HG02763 (cell line): Measurements from ENCODE around the gene LZIC.

Experiments used
- ATAC-seq: cut with Tn5 transposase; IDR thresholded peaks from one replicate; pipeline ENCODE4 v1.9.1; 2021; ENCODE audit warnings: mild to moderate bottlenecking, moderate library complexity; ENCODE audit not compliant: unreplicated experiment

LZIC gene

DNA sequence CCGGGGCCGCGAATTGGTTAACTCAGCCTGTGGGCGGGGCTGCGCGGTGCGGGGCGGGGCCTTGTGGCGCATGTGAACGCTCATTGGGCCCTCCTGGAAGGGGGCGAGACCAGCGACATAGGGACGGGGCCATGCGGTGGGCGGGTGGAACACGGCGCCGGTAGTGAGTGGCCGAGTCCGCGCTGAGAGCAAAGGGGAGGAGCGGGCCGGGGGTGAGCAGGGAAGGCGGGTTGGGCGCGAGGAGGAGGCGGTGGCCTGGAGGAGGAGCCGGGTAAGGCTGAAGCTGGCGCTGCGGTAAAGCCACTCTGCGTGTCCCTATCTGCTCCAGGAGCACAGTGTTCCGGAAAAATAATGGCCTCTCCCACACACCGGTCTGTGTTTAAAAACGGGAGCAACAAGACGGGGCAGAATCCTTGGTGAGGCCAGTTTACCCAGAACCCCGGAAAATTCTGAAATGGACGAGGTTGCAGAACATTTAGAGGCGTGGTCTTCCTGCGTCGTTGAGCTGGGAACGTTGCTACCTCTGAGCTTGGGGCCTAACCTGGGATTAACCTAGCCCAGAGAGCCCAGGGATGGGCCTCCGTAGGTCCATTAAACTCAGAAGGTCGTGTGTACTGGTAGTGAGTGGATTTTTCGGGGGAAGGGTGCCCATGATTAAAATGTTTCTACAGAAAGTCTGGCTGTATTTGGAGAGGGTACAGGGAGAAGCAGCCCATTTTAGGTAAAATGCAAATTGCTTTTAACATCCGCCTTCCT is 32.6 kb downstream of the LZIC start:
- ATAC-seq: peak; percentile 91

DNA sequence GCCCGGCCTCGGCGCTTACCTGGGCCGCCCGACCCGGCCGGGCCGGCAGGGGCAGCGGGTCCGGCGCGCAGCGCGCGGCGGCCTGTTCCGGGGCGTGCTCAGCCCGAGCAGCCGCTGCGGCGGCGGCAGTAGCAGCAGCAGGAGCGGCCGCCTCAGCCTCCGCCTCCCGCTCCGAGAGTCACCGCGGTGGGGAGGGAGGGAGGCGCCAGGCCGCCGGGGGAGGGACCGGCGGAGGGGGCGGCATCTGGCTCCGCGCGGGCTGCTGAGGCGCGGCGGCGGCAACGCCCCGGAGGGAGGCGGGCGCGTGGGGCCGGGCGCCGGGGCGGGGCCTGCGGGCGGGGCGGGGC is 33.1 kb downstream of the LZIC start, which contains the start of gene CTNNBIP1:
Gene CTNNBIP1, minus strand, starts transcription at position 194 of the 347 bp plus-strand sequence. CDS start 38,205 bp downstream, outside the sequence.
- peak; percentile 77 for ATAC-seq

DNA sequence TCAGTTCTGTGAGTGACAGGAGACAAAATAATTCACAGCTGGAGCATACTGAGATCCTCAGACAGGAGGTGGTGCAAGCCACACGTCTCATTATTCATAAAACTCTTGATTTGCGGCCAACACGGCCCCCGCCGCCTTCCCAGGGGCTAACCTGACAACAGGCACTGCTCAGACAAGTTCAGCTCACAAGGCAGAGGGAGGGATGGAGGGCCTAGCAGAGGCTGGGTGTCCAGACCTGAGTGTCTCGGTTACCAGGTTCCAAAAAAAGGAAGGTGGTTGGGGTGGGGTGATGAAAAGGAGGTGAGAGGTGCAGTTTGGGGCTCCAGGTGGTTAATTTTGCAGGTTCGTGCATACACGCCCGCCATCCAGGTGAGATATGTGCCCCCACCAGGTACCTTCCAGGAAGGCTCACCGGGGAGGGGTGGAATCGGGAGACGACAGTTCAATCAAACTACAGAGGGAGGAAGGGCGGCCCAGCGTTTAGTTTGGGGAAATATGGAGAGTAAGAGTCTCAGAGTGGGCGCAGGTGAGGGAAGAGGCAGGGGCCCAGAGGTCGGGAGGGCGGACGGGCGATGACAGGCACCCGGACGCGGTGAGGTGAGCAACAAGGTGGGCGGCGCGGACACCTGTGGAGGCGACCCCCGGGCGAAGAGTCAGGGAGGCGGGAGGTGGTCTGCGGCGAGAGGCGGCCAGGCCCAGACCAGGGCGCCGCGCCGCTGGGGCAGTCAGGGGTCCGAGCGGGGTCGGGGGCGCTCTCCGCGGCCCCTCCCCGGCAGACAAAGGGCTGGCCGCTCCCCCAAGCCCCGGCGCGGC is 33.8 kb downstream of the LZIC start:
- ATAC-seq: no peak

DNA sequence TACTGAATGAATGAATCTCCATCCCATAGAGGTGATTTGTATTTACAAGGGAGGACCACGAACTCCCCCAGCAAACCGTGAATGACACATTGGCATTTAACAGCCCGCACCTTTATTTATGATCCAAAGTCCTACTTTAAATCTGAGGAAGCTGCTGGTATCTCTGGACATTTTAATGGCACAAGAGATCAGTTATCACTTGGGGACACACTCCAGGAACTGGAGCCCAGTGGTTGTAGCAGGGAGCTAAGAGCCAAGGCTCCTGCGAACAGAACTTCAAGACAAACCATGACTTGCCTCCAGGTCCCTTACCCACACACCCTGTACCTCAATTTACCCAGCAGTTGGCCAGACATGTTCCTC is 34.3 kb downstream of the LZIC start:
- ATAC-seq: no peak

DNA sequence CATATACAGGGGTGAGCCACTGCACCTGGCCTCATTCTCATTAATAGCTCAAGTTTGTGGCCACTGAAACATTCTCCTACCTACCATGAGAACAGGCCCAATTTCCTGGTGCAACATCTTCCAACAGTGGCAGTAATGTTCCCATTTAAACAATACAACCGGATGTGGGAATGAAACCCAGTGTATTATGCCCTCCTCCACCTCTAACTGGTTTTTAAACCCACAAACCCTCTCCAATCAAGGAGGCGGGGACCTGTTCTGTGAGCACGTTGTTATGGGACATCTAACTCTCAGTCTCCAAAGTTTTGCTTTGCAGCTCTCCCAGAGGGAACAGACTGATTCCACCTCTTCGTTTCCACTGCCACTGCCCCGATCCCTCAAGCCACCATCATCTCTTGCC is 35.8 kb downstream of the LZIC start:
- ATAC-seq: no peak

DNA sequence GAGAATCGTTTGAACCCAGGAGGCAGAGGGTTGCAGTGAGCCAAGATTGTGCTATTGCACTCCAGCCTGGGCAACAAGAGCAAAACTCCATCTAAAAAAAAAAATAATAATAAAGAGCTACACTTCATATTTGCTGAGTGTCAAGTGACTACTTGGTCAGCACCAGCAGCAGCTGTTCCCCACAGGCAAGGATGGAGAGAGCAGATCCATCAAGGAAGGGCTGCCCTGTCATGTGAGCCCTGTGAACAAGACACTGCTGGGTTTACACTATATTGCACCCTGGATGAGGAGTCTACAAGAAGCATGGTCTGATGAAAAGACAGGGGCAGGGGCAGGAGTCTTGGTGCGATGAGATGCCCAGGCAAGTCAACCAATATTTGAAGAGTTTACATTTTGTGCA is 36.7 kb downstream of the LZIC start:
- no peak for ATAC-seq

DNA sequence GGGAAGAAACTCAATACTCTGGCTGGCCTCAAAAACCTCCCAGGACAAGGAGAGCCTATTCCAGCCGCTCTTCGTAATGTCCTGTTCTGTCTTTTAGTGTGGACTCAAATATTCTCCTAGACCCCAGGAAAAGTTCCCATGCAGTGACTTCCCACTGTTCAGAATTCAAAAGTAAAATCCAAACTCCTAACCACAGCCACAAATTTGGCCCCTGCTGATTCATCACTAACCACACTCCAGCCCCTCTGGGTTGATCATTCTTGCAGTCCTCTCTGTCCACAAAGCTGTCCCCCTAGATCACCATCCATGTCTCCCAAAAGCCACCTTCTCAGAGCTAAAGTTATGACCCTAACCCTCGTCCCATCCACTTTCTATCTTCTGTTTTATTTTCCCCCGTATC is 38.2 kb downstream of the LZIC start:
- no peak for ATAC-seq

DNA sequence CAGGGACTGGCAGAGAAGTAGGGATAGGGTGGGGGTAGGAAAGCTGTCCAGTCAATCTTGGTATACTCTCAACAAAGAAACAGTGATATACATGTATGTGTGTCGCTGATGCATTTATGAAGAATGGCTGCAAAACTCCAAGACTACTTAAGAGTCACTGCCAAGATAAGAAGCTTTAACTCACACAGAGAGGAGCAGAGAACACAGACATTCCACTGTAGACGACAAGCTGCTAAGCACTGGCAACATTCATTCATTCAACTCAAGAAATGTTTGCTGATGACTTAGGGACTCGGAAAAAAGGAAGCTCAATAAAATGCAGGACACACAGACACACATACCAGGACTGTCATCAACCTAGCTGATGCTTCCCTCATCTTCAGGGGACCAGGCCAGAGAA is 38.6 kb downstream of the LZIC start:
- no peak for ATAC-seq

DNA sequence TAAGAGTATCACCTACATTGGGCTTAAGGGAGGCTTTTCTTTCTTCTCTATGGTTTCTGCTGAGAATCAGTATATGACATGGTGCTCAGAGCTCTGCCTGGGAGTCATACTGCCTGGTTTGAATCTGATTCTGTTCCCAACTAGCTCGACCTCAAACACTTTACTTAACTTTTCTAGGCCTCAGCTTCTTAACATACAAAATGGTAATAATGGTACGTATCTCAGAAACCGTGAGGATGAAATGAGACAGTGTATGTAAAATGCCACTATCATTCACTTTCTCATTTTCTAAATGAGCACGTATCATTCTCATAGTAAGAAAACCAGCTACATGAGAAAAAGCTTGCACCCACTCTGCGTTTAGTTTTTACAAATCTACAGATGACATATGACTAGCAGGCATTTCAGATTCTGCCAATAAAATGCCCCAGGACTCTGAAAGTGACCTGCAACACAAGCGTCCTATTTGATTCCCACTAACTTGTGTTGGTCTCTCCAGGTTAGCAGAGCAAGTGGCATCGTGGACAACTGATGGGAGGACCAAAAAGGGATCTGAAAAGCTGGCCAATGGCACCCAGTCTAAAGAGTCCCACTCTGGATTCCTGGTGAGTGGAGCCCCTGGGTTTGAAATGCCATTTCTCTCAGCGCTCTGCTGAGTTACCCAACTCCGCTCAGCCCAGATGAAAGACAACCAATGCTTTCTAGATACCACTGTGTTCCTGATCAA is 39.2 kb downstream of the LZIC start:
- no peak for ATAC-seq

DNA sequence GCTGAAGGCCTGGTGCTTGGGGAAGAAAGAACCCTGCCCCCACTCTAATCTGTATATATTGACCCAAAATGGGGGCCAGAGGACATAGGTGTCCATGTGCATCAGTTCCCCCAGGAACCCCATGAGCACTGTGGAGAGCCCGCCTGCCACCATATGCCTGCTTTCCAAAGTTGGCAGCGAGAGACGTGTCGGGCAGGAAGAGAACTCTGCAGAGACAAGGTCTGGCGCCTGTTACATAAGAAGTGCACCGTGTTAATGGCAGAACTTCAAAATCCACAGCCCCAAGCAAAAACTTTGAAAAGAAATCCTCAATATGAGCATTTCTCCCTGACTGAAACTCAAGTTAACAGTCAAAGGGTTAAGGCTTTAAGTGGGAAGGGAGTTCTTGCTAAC is 41.1 kb downstream of the LZIC start:
- ATAC-seq: no peak

DNA sequence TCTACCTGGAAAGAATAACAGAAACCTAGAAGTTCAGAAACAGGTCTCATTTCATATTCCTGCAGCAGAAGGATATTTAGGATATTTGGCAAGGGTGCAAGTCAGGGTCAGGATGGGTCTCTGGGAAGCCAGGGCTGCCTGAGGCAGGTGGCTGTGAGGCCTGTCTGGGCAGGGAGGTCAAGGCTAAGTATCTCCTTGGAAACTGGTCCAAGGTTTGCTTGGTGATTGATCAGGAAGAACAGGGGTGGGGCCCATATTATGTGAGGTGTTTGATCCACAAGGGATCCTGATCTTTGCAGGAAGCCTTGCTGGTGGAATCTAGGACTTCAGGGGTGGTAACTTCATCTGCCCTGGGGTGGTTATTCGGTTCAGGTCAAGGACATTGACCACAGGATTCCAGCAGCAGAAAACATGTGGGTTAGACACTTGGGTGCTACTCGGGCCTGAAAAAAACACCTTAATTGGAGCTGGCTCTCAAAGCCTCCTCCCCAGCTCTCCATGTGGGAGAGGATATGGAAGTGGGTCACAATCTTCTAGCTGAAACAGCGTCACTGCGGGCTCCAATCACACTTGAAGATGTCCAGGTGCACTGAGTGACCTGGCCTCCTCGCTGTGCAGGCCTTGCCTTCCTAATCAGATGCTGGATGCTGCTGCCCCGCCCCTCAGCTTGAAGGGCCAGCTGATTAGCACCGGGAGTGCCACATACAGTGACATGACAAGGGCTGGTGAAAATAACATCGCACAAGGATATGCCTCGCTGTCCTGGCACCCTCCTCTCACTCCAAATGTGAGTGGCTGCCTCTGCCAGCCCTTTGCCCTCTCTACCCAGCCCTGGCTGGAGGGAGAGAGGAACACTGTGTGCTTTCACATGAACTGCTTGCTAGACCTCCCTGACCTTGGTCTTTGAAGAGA is 41.8 kb downstream of the LZIC start:
- ATAC-seq: no peak

DNA sequence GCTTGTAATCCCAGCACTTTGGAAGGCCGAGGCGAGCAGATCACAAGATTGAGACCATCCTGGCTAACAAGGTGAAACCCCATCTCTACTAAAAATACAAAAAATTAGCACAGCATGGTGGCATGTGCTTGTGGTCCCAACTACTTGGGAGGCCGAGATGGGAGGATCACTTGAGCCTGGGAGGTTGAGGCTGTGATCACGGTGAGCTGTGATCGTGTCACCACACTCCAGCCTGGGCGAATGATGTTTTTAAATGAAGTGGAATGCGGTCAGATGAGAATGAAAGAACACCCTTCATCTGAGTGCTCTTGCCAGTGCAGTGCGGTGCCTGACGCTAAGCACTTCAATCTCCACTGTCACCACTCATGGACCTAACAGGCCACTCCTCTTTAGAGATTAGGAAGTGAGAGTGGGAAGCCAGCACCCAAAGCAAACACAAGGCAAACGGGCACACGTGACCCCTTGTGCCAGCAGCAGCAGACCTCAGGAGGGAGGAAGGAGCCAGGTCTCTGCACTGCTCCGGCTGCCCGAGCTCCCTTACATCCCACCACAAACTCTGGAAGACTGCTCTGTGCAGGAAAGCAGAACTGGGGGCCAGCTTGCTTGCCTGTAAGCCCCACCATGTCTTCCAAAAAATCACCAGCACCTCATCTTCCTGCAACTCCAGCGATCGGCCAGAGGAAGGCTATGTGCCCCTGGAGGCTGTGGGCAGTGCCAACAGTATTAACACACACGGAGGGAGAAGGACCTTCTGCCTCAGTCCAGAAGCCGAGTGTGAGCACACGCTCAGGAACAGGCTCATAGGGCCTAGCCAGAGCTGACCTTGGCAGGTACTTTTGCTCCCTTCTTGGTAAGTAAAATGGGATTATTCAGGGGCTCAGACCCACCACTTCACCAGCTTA is 42.8 kb downstream of the LZIC start:
- ATAC-seq: no peak

DNA sequence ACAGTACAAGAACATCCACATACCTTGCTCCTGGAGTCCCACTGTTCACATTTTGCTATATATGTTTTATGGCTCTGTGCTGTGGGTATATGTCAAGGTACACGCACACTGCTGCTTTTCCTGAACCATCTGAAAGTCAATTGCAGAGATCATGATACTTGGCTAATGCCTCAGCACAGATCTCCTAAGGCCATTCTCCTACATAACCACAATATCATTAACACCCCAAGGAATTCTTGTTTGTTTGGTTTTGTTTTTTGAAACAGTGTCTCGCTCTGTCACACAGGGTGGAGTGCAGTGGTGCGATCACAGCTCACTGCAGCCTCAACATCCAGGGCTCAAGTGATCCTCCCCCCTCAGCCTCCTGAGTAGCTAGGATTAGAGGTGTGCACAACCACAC is 49.1 kb downstream of the LZIC start:
- no peak for ATAC-seq

DNA sequence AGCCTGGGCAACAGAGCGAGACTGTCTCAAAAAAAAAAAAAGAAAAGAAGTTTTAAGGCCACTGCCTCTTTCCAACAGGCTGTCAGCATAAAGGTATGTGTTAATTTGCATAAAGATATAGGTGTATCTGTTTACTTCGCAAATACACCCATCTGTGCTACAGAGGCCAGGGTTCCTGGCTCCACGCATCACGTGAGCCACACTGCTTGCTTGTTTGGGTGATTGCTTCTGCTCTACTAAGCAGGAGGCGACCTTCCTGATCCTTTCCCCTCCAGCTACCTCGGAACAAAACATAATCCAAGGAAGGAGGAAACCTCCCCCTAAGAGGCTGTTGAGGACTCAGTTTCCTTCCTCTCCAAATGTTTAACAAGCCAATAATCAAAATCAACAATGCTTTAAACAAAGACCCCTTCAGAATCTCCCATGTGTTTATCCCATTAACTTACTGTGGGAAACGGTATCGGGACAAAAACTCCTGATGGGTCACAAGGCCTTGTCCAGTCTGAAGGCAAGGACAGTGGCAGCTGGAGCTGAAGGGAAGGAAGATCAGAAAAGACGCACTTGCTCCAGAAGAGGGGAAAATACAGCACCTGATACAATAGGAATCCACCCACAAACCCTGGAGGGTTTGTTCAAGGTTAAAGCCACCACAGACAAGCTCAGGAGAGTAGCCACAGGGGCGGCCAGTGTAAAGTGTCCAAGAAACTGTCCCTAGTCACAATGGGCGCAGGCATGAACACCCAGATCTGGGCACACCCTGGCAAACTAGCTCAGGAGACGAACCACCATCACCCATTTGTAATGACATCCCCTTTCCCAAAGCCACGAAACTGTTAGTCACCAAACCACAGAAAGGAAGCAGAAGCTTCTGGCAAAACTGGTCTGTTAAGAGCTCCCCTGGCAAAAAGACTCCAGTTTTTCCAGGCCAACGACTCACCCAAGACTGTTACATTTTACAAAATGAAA is 50.3 kb downstream of the LZIC start:
- ATAC-seq: no peak

DNA sequence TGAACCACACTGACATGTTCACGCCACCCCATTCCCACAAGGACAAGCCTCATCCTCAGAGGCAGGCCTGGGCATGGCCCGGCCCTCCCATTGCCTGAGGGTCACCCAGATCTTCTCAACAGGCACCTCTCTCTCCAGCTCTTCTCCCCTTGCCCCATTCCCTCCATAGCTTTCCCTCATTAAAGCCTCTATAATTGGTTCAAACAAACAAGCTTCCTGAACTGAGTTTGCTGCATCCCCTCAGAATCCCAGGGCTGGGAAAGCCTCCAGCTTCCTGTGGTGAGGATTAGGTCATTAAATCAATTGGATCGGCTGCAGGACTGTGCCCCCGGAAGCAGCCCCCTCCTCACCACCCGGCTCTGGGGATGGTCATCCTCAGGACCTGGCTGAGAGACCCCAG is 52.0 kb downstream of the LZIC start:
- no peak for ATAC-seq

DNA sequence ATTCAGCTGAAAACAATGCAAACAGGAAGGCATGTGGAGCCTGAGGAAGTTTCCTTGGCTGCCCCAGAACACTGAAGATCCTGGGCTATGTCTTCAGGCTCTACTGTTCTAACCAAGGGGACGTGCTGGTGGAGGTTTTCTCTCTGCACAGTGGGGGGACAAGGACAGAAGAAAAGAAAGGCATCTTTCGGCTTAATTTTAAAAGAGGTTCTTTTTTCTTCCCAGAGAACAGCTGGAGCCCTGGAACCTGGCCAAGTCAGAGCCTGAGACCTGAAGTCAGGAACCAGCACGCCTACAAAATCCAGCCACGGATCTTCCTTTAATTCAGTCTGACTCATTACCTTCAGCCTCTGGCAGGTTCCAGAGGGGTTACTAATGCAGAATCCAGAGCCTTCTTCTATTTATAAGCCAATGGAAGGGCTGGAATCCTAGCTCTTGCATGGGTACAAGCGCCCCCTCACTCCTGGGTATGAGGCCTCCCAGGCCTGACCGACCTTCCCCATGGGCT is 52.9 kb downstream of the LZIC start:
- ATAC-seq: no peak

DNA sequence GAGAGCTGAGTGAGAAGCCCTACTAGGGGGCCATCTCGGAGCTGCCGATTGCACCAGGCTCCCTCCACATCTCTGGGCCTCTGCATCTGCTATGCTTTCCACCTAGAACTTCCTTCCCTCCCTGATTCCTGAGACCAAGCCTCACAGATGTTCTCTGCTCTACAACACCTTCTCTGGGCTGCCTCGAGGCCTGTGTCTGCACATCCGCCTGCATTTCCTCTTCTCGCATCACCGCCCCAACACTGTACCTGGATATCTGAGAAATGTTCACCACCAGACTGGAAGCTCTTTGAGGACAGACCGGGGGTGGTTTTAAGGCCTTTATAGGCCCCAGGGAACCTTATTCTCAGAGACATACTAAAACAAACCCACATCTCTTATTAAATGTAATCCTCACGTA is 53.8 kb downstream of the LZIC start:
- no peak for ATAC-seq

DNA sequence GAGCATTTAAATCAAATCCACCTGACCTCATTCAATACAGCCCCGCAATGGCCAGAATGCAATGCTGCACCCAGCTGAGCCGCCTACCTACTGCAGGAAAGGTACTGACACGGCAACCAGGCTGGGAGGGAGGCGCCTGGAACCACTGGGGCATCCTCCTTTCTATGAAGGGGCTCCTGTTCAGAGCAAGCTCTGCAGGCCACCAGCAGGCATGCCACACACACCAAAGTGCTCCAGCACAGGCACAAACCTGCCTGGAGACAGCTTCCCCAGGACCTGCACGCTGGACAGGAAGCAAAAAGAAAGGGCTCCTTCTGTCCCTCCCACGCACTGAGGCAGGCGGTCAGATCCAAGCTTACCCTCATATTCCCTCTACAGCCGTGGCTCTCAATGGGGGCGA is 54.3 kb downstream of the LZIC start:
- no peak for ATAC-seq
